ENCODE measurements around the gene FAM163B. TPM values are rescaled to one million over a fixed set of nuclear protein-coding genes. Genes with fewer than 3 reads are reported as not detected.

The FAM163B gene
- total and polyA plus RNA-seq, 2 donors (not counting 1 experiment from before 2014, with no cell fraction given), result not detected

DNA sequence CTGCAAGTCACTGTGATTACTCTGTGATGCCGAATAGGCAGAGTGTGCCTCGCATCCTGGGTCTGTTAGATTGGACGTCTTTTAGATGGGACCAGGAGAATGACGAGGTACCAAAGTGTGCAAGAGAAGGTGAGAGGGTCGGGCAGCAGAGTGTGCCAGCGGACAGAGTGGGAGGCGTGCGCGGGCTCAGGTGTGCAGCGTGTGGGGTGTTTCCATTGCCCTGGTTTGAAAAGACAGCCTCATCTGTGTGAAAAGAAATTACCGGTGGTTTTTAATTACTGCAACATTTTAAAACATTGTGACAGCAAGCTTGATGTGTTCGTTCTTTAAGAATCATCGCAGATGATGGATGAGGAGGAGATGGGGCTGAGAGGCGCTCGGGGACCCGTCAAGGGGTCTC lies 4.2 kb upstream of the FAM163B start:
- Histone ChIP-seq H3K79me2 (ENCODE audit: control insufficient read depth, insufficient read depth, low read length) (no peaks in the 10 kb centered on the region), H3K27me3 (ENCODE audit: control insufficient read depth, insufficient read depth, low read length) (peaks cover 4% of the 10 kb centered on the region)

DNA sequence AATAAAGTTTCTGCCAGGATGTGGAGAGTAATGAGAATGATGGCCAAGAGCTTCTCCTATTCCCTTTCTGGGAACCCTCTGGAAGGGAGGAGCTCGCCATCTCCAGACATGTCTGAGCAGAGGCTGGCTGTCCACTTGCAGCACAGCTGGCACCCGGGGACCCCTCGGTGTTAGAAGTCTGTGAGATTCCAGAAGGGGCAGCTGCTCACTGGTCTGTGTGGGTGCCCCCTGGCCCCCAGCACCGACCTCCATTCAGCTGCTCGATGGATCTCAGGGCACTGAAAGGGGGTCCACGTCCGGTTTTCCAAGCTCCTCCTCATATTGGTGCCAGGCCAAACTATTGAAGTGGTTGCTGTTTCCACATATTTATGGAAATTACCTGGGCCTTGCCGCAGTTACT lies 3.6 kb upstream of the FAM163B start:
- Histone ChIP-seq H3K79me2 (ENCODE audit: control insufficient read depth, insufficient read depth, low read length) (no peaks in the 10 kb centered on the region), H3K4me2 (ENCODE audit: extremely low read depth, insufficient read depth, low read length) (no peak overlapping the region), H3K27ac (ENCODE audit: insufficient read depth, low read length) (no peak overlapping the region), H3K4me1 (ENCODE audit: control insufficient read depth, extremely low read depth, insufficient read depth, low read length) (no peaks in the 10 kb centered on the region), H3K9ac (ENCODE audit: insufficient read depth, low read length) (no peak overlapping the region), H4K20me1 (ENCODE audit: control insufficient read depth, extremely low read depth, insufficient read depth, low read length) (peaks cover 1% of the 10 kb centered on the region), H3K9me3 (ENCODE audit: control insufficient read depth, insufficient read depth, low read depth, low read length) (no peaks in the 10 kb centered on the region), H2AFZ (ENCODE audit: low read length) (no peak overlapping the region), H3K27me3 (ENCODE audit: control insufficient read depth, insufficient read depth, low read length) (peaks cover 4% of the 10 kb centered on the region), H3K4me3 (replicated peaks in 1 of 4; ENCODE audit: control extremely low read depth in 1 of 4, insufficient read depth in 1 of 4, low read depth in 3 of 4, low read length in 4 of 4) (no peak overlapping the region), H3K36me3 (ENCODE audit: control insufficient read depth, insufficient read depth, low read length) (no peaks in the 10 kb centered on the region)
- DNase-seq (ENCODE audit: low read depth in 2 of 2), result no peak
- TF ChIP-seq EZH2 (IDR thresholded peaks at IDR 0.05; ENCODE audit: low read length, missing control alignments), result no peak
- TF ChIP-seq, protein P1, sequence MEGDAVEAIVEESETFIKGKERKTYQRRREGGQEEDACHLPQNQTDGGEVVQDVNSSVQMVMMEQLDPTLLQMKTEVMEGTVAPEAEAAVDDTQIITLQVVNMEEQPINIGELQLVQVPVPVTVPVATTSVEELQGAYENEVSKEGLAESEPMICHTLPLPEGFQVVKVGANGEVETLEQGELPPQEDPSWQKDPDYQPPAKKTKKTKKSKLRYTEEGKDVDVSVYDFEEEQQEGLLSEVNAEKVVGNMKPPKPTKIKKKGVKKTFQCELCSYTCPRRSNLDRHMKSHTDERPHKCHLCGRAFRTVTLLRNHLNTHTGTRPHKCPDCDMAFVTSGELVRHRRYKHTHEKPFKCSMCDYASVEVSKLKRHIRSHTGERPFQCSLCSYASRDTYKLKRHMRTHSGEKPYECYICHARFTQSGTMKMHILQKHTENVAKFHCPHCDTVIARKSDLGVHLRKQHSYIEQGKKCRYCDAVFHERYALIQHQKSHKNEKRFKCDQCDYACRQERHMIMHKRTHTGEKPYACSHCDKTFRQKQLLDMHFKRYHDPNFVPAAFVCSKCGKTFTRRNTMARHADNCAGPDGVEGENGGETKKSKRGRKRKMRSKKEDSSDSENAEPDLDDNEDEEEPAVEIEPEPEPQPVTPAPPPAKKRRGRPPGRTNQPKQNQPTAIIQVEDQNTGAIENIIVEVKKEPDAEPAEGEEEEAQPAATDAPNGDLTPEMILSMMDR (conservative IDR thresholded peaks at IDR 0.05 in 1 of 2, IDR thresholded peaks at IDR 0.05 in 1 of 2; ENCODE audit: low read depth in 1 of 2, low read length in 2 of 2), result no peak

More for the DNA sequence above, 4.2 kb upstream of the FAM163B start:
- Histone ChIP-seq H3K4me1 (ENCODE audit: control insufficient read depth, extremely low read depth, insufficient read depth, low read length) (no peaks in the 10 kb centered on the region), H2AFZ (ENCODE audit: low read length) (no peak overlapping the region), H3K4me3 (replicated peaks in 1 of 4; ENCODE audit: control extremely low read depth in 1 of 4, insufficient read depth in 1 of 4, low read depth in 3 of 4, low read length in 4 of 4) (no peak overlapping the region), H3K27ac (ENCODE audit: insufficient read depth, low read length) (no peak overlapping the region), H4K20me1 (ENCODE audit: control insufficient read depth, extremely low read depth, insufficient read depth, low read length) (peaks cover 1% of the 10 kb centered on the region), H3K9ac (ENCODE audit: insufficient read depth, low read length) (no peak overlapping the region), H3K9me3 (ENCODE audit: control insufficient read depth, insufficient read depth, low read depth, low read length) (no peaks in the 10 kb centered on the region), H3K4me2 (ENCODE audit: extremely low read depth, insufficient read depth, low read length) (no peak overlapping the region), H3K36me3 (ENCODE audit: control insufficient read depth, insufficient read depth, low read length) (no peaks in the 10 kb centered on the region)
- no peak for TF ChIP-seq EZH2 (IDR thresholded peaks at IDR 0.05; ENCODE audit: low read length, missing control alignments)
- TF ChIP-seq, protein P1 (conservative IDR thresholded peaks at IDR 0.05 in 1 of 2, IDR thresholded peaks at IDR 0.05 in 1 of 2; ENCODE audit: low read depth in 1 of 2, low read length in 2 of 2), result no peak
- no peak for DNase-seq (ENCODE audit: low read depth in 2 of 2)

GRCh38 chr9:133612051-133612450 lies 2.9 kb upstream of the FAM163B start:
- H3K4me1 ChIP-seq (ENCODE audit: control insufficient read depth, extremely low read depth, insufficient read depth, low read length), result no peaks in the 10 kb centered on the region
- no peak overlapping the region for H2AFZ ChIP-seq (ENCODE audit: low read length)
- no peak overlapping the region for H3K9ac ChIP-seq (ENCODE audit: insufficient read depth, low read length)
- no peaks in the 10 kb centered on the region for H3K9me3 ChIP-seq (ENCODE audit: control insufficient read depth, insufficient read depth, low read depth, low read length)
- no peak overlapping the region for H3K4me2 ChIP-seq (ENCODE audit: extremely low read depth, insufficient read depth, low read length)
- no peak overlapping the region for H3K4me3 ChIP-seq (replicated peaks in 1 of 4; ENCODE audit: control extremely low read depth in 1 of 4, insufficient read depth in 1 of 4, low read depth in 3 of 4, low read length in 4 of 4)
- H4K20me1 ChIP-seq (ENCODE audit: control insufficient read depth, extremely low read depth, insufficient read depth, low read length), result peaks cover 1% of the 10 kb centered on the region
- no peak for TF ChIP-seq EZH2 (IDR thresholded peaks at IDR 0.05; ENCODE audit: low read length, missing control alignments)
- TF ChIP-seq, protein P1 (conservative IDR thresholded peaks at IDR 0.05 in 1 of 2, IDR thresholded peaks at IDR 0.05 in 1 of 2; ENCODE audit: low read depth in 1 of 2, low read length in 2 of 2), result no peak
- H3K27me3 ChIP-seq (ENCODE audit: control insufficient read depth, insufficient read depth, low read length), result peaks cover 4% of the 10 kb centered on the region
- no peaks in the 10 kb centered on the region for H3K79me2 ChIP-seq (ENCODE audit: control insufficient read depth, insufficient read depth, low read length)
- H3K36me3 ChIP-seq (ENCODE audit: control insufficient read depth, insufficient read depth, low read length), result no peaks in the 10 kb centered on the region
- no peak overlapping the region for H3K27ac ChIP-seq (ENCODE audit: insufficient read depth, low read length)
- no peak for DNase-seq (ENCODE audit: low read depth in 2 of 2)
